NB4 (cell line): Measurements from ENCODE around the gene CLK4.

ENCODE experiments used
- DNase-seq: peaks from one replicate; pipeline ENCODE4 v3.0.0; 2010; ENCODE audit warnings: low read depth
- H3K4me3 ChIP-seq: one replicate; pipeline ENCODE4 v1.5.1; 2011; ENCODE audit warnings: mild to moderate bottlenecking, low read depth, low read length, moderate library complexity
- CTCF ChIP-seq: IDR thresholded peaks from one replicate; pipeline ENCODE4 v1.5.1; 2012; ENCODE audit warnings: low read depth, low read length
- MAX ChIP-seq: IDR thresholded peaks from 2 replicates; pipeline ENCODE4 v1.6.1; 2011; ENCODE audit warnings: low read depth, low read length
- MYC ChIP-seq: IDR thresholded peaks from 2 replicates; pipeline ENCODE4 v1.6.1; 2011; ENCODE audit warnings: low read depth, low read length
- POLR2A ChIP-seq: IDR thresholded peaks from 2 replicates; pipeline ENCODE4 v1.6.1; 2011; ENCODE audit warnings: mild to moderate bottlenecking; ENCODE audit not compliant: insufficient read length; ENCODE audit errors: extremely low read depth

The CLK4 gene

GRCh38 chr5:178602752-178603151 lies 24.1 kb downstream of the CLK4 start:
- DNase-seq, result no peak
- TF ChIP-seq MYC (no peak), POLR2A (no peak), MAX (no peak), CTCF (no peak)
- H3K4me3 ChIP-seq, result no peak overlapping the region

GRCh38 chr5:178595750-178596149 lies 31.1 kb downstream of the CLK4 start:
- DNase-seq, result no peak
- H3K4me3 ChIP-seq, result no peak overlapping the region
- no peak for TF ChIP-seq MYC
- TF ChIP-seq POLR2A, result no peak
- TF ChIP-seq CTCF, result no peak
- TF ChIP-seq MAX, result no peak

GRCh38 chr5:178595150-178595549 lies 31.7 kb downstream of the CLK4 start:
- no peak for DNase-seq
- H3K4me3 ChIP-seq, result no peak overlapping the region
- no peak for TF ChIP-seq CTCF
- no peak for TF ChIP-seq MAX
- TF ChIP-seq MYC, result no peak
- TF ChIP-seq POLR2A, result no peak

GRCh38 chr5:178590924-178591423 lies 35.9 kb downstream of the CLK4 start:
- TF ChIP-seq MAX, result no peak
- no peak for TF ChIP-seq CTCF
- no peak for TF ChIP-seq POLR2A
- no peak for TF ChIP-seq MYC
- no peak for DNase-seq
- no peak overlapping the region for H3K4me3 ChIP-seq

GRCh38 chr5:178590141-178590923 lies 36.5 kb downstream of the CLK4 start, which contains the start of gene COL23A1:
Gene COL23A1 (minus strand): TSS chr5:178590393.
- peak within 1 kb of the TSS; percentile 75 for H3K4me3 ChIP-seq
- peak; percentile 88 for DNase-seq
- peak; percentile 45 for TF ChIP-seq POLR2A
- TF ChIP-seq MYC, result peak; percentile 63; the same call in 1 of the 2 replicates
- peak; percentile 41; the same call in 1 of the 2 replicates for TF ChIP-seq MAX
- peak; percentile 94 for TF ChIP-seq CTCF
